A549 (cell line): ENCODE data around the gene LUZP2.

Source experiments
- BHLHE40 ChIP-seq: IDR thresholded peaks from 2 replicates; pipeline ENCODE4 v1.6.1; 2012; ENCODE audit warnings: low read depth, low read length, inconsistent platforms
- CTCF ChIP-seq: fragments of >200 bp; sonication (Bioruptor Twin); formaldehyde crosslinking; IDR thresholded peaks from 3 replicates; pipeline ENCODE4 v1.5.1; 2016
- HDAC2 ChIP-seq: fragments of 200-600 bp; sonication (generic); IDR thresholded peaks from 2 replicates; pipeline ENCODE4 v1.6.1; 2016
- MAX ChIP-seq: IDR thresholded peaks from 2 replicates; pipeline ENCODE4 v1.6.1; 2012
- NR3C1 ChIP-seq: fragments of >200 bp; sonication (Bioruptor Twin); formaldehyde crosslinking; IDR thresholded peaks from 3 replicates; pipeline ENCODE4 v1.6.1; 2017
- SREBF2 ChIP-seq: fragments of 450-650 bp; IDR thresholded peaks from 2 replicates; pipeline ENCODE4 v1.6.1; 2014; ENCODE audit warnings: mild to moderate bottlenecking, moderate library complexity
- USF2 ChIP-seq: fragments of 450-650 bp; IDR thresholded peaks from 2 replicates; pipeline ENCODE4 v1.6.1; 2014; ENCODE audit warnings: antibody characterized with exemption
- ZFP36 ChIP-seq: fragments of 450-650 bp; IDR thresholded peaks from 2 replicates; pipeline ENCODE4 v1.6.1; 2014; ENCODE audit warnings: borderline replicate concordance; ENCODE audit not compliant: partially characterized antibody

GRCh38 chr11:24509114-24509513 lies 12.3 kb downstream of the LUZP2 start:
- TF ChIP-seq NR3C1, result no peak
- TF ChIP-seq BHLHE40, result no peak
- no peak for TF ChIP-seq CTCF
- TF ChIP-seq HDAC2, result no peak
- no peak for TF ChIP-seq USF2
- TF ChIP-seq MAX, result no peak
- no peak for TF ChIP-seq ZFP36
- no peak for TF ChIP-seq SREBF2
